CD1c-positive myeloid dendritic cell (primary cell): Measurements from ENCODE around the gene AFAP1L1.
"Not testable (repeated sequence)": the region's sequence is repeated elsewhere in the genome, so short reads cannot be mapped to it uniquely, and the experiment has no call there.

Experiments used
- DNase-seq: peaks from one replicate; pipeline ENCODE4 v3.0.0-alpha.2; 2016; ENCODE audit errors: extremely low spot score

AFAP1L1 gene

DNA sequence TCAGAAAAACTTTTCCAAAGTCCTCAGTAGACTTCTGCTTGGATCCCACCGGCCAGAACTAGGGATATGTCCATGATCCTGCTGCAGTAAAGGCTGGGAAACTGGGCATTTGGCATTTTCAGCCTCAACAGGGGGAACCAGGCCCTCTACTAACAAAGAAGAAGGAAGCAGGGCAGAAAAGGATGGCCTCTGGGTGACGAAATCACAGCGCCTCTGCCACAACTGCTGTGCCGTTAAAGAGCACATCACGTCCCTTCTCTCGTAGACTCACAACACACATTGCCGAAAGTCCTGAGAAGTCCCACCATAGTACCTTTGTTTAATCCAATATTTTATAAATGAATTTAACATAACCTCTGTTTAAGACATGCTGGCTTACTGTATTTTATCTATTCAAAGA is 10.4 kb upstream of the AFAP1L1 start:
- peak; percentile 12 for DNase-seq

DNA sequence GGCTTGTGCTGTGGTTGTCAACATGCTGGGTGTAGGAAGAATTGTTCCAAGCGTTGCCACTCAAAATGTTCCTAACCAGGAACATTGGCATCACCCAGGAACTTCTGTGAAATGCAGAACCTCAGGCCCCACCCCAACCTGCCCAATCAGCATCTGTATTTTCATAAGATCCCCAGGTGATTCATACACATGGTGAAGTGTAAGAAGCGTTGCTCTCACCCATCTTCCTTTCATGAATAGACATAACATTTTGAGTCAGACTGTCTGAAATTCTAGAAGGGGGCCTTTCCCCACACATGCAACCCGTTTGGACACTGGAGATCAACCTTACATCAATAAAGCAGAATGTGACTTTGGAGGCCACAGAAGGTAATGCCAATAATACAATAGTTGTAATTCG is 9.3 kb upstream of the AFAP1L1 start:
- no peak for DNase-seq

DNA sequence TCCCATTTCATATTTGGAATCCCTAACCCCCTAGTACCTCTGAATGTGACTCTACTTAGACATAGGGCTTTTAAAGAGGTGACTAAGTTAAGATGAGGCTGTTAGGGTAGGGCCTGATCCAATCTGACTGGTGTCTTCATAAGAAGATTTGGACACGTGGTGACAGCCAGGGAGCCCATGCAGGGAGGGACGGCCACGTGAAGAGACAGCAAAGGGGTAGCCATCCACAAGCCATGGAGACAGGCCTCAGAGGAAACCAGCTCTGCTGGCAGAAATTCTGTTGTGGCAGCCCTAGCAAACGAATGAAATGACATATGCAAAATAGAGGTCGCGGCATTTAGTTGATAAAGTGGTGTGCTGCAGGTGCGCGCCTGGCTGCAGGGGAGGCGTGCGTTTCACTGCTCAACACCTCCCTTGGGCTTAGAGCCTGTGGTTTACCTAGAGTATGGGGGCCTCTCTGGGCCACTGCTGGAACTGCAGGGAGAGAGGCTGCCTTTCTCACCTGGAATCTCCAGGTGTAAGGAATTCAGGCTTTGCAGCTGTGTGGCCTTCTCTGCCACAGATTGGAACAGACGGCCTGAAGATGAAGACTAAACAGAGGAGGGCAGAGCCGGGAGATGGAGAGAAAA is 7.1 kb upstream of the AFAP1L1 start:
- DNase-seq, result peak; percentile 27

DNA sequence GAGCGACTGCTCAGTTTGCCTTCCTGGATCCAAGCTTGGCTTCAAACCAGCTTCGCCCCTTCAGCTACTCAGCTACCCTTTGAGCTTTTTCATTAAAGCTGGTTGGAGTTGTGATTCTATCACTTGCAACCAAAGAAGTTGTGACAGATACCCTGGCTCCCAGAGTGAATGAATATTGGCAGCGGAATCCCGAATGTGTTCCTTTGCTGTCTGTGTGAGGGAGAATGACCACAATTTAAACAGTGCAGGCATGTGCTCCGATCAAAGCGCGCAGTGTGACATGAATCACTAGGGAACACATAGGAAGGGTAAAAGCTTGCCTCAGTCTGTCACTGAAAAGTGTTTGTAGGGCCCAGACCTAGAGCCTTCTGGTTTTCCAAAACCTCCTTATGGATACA is 6.6 kb upstream of the AFAP1L1 start:
- DNase-seq, result no peak

- peak; percentile 42 for DNase-seq
These were observed 6.1 kb upstream of the AFAP1L1 start for GRCh38 chr5:149265597-149265996.

DNA sequence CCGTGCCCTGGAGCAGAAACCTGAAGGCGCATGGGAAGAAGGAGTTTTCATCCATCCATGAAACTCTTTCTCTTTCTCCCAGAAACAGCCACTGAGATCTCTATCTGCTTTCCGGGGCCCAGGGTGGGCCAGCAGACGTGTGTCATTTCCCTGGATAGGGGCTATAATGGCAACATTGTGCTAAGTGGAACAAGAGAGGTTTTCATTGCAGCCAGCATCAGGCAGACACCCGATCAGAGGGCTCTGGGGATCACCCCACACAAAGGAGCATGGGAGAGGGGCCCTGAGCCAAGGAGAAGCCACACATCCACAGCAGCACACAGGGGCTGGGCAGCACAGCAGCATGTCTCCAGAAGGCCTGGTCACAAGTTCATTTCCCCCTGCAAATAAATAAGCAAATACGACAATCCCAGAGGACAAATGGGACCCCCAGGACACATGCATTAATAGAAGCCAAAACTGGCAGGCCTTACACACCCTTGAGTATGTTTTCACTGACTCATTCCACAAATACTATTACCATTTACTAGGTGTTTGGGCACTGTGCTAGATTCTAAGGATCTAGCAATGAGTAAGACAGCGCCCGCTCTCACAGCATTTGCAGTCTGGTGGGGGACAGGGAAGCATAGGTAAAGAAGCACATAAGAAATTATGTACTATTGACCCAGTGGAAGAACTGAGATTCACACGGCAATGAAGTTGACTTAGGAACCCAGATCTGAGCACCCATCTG is 4.3 kb upstream of the AFAP1L1 start:
- DNase-seq, result no peak

DNA sequence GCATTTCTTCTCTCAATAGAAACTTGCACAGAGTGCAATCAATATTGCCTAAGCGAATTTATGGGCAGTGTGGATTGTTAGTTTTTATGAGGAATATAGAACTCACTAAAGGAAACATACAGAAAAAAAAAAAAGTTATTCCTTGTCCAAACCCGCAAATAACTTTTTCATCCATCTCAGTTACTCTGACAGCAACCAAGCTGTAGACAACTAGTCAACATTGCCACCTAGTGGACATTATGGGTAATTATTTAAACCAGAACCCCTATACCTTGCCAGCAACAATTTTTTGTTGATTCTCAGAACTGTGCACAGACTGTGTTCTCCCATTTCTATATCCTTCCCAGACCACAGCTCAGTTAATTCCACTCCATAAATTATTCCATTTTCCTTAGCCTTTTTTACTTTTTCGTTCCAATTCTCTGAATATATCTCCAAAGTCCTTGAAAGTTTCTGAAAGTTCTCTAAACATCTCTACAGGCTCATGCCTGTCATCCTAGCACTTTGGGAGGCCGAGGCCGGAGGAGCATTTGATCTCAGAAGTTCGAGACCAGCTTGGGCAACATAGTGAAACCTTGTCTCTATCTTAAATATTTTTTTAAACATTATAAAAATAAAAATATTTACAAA is 2.6 kb upstream of the AFAP1L1 start:
- DNase-seq, result peak; percentile 69

GRCh38 chr5:149271195-149271715 is 404 bp upstream of the AFAP1L1 start:
- no peak for DNase-seq

- not testable (repeated sequence) for DNase-seq
These were observed 1.1 kb downstream of the AFAP1L1 start for GRCh38 chr5:149272781-149273180.

GRCh38 chr5:149273237-149273636 is 1.6 kb downstream of the AFAP1L1 start:
- DNase-seq, result no peak

GRCh38 chr5:149273950-149274349 is 2.3 kb downstream of the AFAP1L1 start:
- DNase-seq, result no peak

DNA sequence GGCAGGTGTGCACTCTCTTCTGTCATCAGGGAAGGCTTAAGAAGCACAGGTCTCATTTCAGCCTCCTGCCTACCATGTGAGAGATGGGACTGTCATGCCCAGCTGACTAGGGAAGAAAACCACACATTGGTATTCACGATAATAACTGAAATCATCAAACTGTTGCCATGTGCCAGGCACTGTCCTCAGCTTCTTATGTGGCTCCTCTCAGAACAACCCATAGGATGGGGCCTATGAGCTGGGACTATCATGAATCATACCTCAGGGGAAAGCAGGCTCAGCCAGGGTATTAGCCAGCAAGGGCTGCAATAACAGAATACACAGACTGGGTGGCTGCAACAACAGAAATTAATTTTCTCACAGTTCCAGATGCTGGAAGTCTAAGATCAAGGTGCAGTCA is 3.3 kb downstream of the AFAP1L1 start:
- DNase-seq, result no peak

DNA sequence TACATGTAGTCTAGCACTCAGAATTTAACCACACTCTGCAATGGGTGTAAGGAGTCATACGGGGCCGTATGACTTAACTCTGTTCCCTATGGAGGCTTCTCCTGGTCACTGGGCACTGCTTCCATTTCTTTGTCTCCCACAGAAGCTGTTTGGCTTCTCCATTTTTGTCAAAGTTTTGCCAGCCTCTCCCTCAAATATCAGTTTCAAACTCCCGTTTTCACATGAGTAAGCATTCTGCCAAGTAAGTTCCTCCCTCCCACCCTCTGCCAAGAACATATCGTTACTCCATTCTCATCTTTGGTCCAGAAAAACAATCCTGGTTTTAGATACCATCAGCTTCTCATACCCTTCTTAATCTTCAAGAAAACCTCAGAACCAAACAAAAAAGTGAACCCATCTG is 6.1 kb downstream of the AFAP1L1 start:
- DNase-seq, result peak; percentile 52

GRCh38 chr5:149278451-149279210 is 7.0 kb downstream of the AFAP1L1 start:
- DNase-seq, result peak; percentile 80

- peak; percentile 16 for DNase-seq
These were observed 8.0 kb downstream of the AFAP1L1 start for GRCh38 chr5:149279661-149280060.

- DNase-seq, result no peak
These were observed 8.5 kb downstream of the AFAP1L1 start for GRCh38 chr5:149280124-149280523.

DNA sequence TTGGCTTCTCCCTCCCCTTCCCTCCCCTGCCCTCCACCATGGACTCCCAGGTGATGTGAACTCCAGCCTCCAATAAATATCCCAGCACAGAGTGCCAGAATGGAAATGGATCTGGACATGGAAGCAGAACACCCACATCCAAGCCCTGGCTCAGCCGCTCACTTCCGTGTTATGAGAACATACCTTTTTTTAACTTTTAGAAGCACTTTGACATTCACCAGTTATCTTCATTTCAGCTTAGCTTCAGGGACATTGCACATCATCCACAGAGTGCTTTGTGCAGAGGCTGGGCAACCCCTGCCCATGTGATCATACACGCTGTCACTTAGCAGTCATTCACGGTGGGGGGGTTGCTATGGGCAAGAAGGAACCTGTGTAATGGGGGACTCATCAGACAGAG is 9.1 kb downstream of the AFAP1L1 start:
- DNase-seq, result no peak

DNA sequence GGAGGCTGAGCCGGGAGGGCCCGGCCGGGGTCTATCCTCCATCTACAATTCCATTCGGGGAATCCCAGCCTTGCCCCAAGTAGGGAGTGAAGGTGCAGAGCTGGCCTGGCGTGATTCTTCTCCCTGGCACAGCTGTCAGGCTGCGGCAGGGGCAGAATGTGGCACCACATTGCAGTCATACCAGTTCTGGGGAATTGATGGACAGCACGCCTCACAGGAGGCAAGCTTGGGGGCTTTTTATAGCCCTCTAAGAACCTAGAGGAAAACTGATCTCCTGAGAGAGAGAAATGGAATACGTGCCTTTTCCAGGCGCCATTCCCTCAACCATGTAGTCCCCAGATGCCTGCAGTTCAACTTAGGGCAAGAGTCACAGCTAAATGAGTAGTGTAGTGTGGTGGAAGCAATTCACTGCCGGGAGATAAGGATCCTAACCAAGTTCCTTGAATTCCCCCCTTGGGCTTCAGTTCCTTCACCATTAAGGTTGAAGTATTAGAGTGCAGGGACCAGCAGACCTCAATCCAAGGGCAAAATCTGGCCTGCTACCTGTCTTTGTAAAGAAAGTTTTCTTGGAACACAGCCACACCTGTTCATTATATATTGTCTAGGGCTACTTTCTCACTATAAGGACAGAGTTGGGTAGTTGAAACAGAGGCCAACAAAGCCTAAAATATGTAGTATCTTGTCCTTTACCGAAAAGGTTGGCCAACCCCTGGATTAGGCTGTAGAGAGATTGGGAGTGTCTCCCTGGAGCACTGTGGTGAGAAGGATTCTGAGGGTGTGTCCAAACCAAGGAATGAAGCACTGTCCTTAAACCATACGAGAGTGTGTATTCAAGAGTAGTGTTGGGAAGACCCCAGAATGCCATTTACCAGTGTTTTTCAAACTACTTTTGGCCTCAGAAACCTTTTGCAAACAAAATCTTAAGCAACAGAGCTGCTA is 10.6 kb downstream of the AFAP1L1 start:
- no peak for DNase-seq

DNA sequence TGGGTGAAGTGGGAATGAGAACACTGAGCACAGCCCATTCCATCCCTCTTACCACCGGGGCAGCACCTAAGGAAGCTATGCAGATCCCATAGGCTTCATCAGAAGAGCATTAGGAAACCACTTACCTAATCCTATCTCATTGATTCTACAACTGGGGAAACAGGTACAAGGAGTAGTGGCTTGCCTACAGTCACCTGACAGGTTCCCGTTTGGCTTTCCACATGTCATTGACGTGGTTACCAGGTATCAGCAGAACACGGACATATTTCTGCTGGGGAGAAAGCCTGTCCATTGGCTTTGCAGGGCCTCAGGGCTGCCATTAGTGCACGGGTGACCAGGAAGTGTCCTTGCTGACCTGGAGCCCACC is 11.3 kb downstream of the AFAP1L1 start:
- no peak for DNase-seq

DNA sequence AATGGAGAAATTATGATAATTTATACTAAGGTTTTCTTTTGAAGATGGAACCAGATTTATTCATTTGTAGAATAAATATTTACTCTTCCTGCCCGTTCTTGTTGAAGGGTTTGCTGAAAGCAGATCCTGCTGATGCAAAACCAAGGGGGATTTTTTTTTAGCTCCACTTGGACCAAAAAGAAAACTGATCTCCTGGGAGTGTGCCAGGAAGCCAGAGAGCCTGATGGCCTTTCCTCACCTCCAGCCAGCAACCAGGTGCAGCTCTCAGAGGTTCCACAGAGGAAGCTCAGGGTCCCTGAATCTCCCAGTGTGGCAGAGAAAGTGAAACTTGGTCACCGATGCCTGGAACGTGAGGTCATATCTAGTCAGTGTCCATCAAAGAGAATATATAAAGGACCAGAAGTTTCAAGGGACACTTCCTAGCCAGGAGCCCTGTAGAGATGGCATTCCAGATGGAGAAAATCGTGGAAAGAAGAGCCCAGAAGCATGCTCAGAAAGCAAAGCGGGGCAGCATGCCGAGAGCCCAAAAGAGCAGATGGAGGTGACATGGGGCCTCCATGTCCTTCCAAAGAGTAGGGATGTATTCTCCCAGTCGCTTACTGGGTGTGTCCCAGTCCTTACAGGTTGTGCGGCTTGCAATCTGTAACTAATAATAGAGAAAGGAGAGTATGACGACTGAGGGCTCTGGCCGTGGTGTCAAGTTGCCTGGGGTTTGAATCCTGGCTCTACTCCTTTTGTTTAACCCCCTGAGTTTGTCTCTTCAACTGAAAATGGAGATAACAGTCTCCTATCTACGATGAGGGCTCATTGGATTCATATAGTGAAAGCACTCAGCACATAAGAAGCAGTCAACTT is 12.2 kb downstream of the AFAP1L1 start:
- no peak for DNase-seq
